ENCODE measurements around the gene H6PD. TPM values are rescaled to one million over a fixed set of nuclear protein-coding genes. Genes with fewer than 3 reads are reported as not detected.
A peak's percentile ranks its signal among the peaks of the same experiment; 100 is the strongest.

H6PD gene
- total RNA-seq, 4 donors from 2014 or later, result 27.0 to 62.2 (median 44.0) TPM

- H3K36me3 ChIP-seq, result peaks cover 0 to 6% of the 10 kb centered on the region in 2 donors
- TF ChIP-seq POLR2AphosphoS5 (IDR thresholded peaks at IDR 0.05) (no peak), POLR2A (IDR thresholded peaks at IDR 0.05) (no peak), EP300 (IDR thresholded peaks at IDR 0.05) (no peak)
- TF ChIP-seq, protein P1, sequence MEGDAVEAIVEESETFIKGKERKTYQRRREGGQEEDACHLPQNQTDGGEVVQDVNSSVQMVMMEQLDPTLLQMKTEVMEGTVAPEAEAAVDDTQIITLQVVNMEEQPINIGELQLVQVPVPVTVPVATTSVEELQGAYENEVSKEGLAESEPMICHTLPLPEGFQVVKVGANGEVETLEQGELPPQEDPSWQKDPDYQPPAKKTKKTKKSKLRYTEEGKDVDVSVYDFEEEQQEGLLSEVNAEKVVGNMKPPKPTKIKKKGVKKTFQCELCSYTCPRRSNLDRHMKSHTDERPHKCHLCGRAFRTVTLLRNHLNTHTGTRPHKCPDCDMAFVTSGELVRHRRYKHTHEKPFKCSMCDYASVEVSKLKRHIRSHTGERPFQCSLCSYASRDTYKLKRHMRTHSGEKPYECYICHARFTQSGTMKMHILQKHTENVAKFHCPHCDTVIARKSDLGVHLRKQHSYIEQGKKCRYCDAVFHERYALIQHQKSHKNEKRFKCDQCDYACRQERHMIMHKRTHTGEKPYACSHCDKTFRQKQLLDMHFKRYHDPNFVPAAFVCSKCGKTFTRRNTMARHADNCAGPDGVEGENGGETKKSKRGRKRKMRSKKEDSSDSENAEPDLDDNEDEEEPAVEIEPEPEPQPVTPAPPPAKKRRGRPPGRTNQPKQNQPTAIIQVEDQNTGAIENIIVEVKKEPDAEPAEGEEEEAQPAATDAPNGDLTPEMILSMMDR (IDR thresholded peaks at IDR 0.05), result no peak
- no peak overlapping the region for H3K4me3 ChIP-seq
- WGBS, 2 donors (ENCODE audit: low coverage in 1 of 2), result 54 to 68% methylated on average over 3 to 6 of the region's 9 CpGs
- no peaks in the 10 kb centered on the region for H3K27me3 ChIP-seq
- no peaks in the 10 kb centered on the region for H3K9me3 ChIP-seq
- H3K27ac ChIP-seq, result peak overlapping the region in 3 of 4 donors; percentile 36 to 88 (median 37)
- peaks cover 0 to 99% (median 41%) of the 10 kb centered on the region in 3 donors for H3K4me1 ChIP-seq
- no peak for ATAC-seq
Observed at GRCh38 chr1:9311479-9311878, 76.9 kb downstream of the H6PD start.

- ATAC-seq, result no peak
- H3K36me3 ChIP-seq, result peaks cover 0 to 6% of the 10 kb centered on the region in 2 donors
- no peak overlapping the region for H3K4me3 ChIP-seq
- no peaks in the 10 kb centered on the region for H3K9me3 ChIP-seq
- H3K27me3 ChIP-seq, result no peaks in the 10 kb centered on the region
- peak overlapping the region in 2 of 4 donors; percentile 80 to 88 for H3K27ac ChIP-seq
- H3K4me1 ChIP-seq, result peaks cover 0 to 99% (median 43%) of the 10 kb centered on the region in 3 donors
- TF ChIP-seq, protein P1 (IDR thresholded peaks at IDR 0.05), result no peak
- TF ChIP-seq POLR2A (IDR thresholded peaks at IDR 0.05), result no peak
- TF ChIP-seq EP300 (IDR thresholded peaks at IDR 0.05), result no peak
- 53 to 65% methylated on average over 2 to 14 of the region's 18 CpGs for WGBS, 2 donors (ENCODE audit: low coverage in 1 of 2)
Observed at GRCh38 chr1:9312168-9312720, 77.7 kb downstream of the H6PD start.

GRCh38 chr1:9313576-9313975 lies 79.0 kb downstream of the H6PD start:
- TF ChIP-seq EP300 (IDR thresholded peaks at IDR 0.05) (no peak), POLR2AphosphoS5 (IDR thresholded peaks at IDR 0.05) (no peak), POLR2A (IDR thresholded peaks at IDR 0.05) (no peak)
- TF ChIP-seq, protein P1 (IDR thresholded peaks at IDR 0.05), result no peak
- Histone ChIP-seq H3K27ac (peak overlapping the region in 3 of 4 donors; percentile 73 to 88 (median 80)), H3K9me3 (no peaks in the 10 kb centered on the region), H3K27me3 (no peaks in the 10 kb centered on the region), H3K4me3 (no peak overlapping the region), H3K36me3 (peaks cover 0 to 6% of the 10 kb centered on the region in 2 donors), H3K4me1 (peaks cover 0 to 99% (median 41%) of the 10 kb centered on the region in 3 donors)
- no peak for ATAC-seq
- WGBS, 2 donors (ENCODE audit: low coverage in 1 of 2), result 50% methylated on average over 2 of the region's 11 CpGs; no CpG with 5 or more reads in 1 of the 2 donors

- peaks cover 0 to 6% of the 10 kb centered on the region in 2 donors for H3K36me3 ChIP-seq
- peaks cover 0 to 99% (median 43%) of the 10 kb centered on the region in 3 donors for H3K4me1 ChIP-seq
- TF ChIP-seq POLR2A (IDR thresholded peaks at IDR 0.05) (no peak), EP300 (IDR thresholded peaks at IDR 0.05) (no peak), POLR2AphosphoS5 (IDR thresholded peaks at IDR 0.05) (no peak)
- TF ChIP-seq, protein P1 (IDR thresholded peaks at IDR 0.05), result peak in 1 of 4 experiments; percentile 22
- H3K27me3 ChIP-seq, result no peaks in the 10 kb centered on the region
- no peak overlapping the region for H3K4me3 ChIP-seq
- H3K27ac ChIP-seq, result peak overlapping the region in 3 of 4 donors; percentile 73 to 88 (median 80)
- H3K9me3 ChIP-seq, result no peaks in the 10 kb centered on the region
- WGBS, 2 donors (ENCODE audit: low coverage in 1 of 2), result 32 to 34% methylated on average over 4 of the region's 8 CpGs
- no peak for ATAC-seq
Observed at GRCh38 chr1:9314111-9314510, 79.5 kb downstream of the H6PD start.

Data from gastroesophageal sphincter (tissue), 4 donors.